DMS 273 (cell line): ENCODE data around the gene TBX20.
"Not testable (repeated sequence)": the region's sequence is repeated elsewhere in the genome, so short reads cannot be mapped to it uniquely, and the experiment has no call there.

Experiments
- DNase-seq: peaks from one replicate; lab custom pipeline; 2025; ENCODE audit not compliant: unreplicated experiment; lab: John Stamatoyannopoulos, UW

TBX20 gene

GRCh38 chr7:35256256-35257175, 2.6 kb upstream of the TBX20 start:
- no peak for DNase-seq

GRCh38 chr7:35255443-35256255, 1.7 kb upstream of the TBX20 start:
- no peak for DNase-seq

GRCh38 chr7:35254496-35255442, 869 bp upstream of the TBX20 start:
- DNase-seq: peak; percentile 31

GRCh38 chr7:35253460-35253709, 515 bp downstream of the TBX20 start:
- DNase-seq: peak; percentile 76

GRCh38 chr7:35252612-35253459, 1.1 kb downstream of the TBX20 start:
- DNase-seq: peak; percentile 54

GRCh38 chr7:35251606-35252310, 2.1 kb downstream of the TBX20 start:
- peak; percentile 34 for DNase-seq

GRCh38 chr7:35250941-35251340, 3.0 kb downstream of the TBX20 start:
- DNase-seq: no peak

- DNase-seq: no peak
Measured at GRCh38 chr7:35250452-35250851, 3.4 kb downstream of the TBX20 start.

GRCh38 chr7:35249537-35249907, 4.4 kb downstream of the TBX20 start:
- DNase-seq: no peak

GRCh38 chr7:35248576-35249536, 5.0 kb downstream of the TBX20 start:
- DNase-seq: no peak

GRCh38 chr7:35246819-35247218, 7.1 kb downstream of the TBX20 start:
- no peak for DNase-seq

GRCh38 chr7:35241884-35242283, 12.0 kb downstream of the TBX20 start:
- DNase-seq: peak; percentile 40

GRCh38 chr7:35241436-35241835, 12.5 kb downstream of the TBX20 start:
- no peak for DNase-seq

- DNase-seq: not testable (repeated sequence)
Measured at GRCh38 chr7:35241008-35241407, 12.9 kb downstream of the TBX20 start.

- DNase-seq: not testable (repeated sequence)
Measured at GRCh38 chr7:35238456-35238855, 15.4 kb downstream of the TBX20 start.

GRCh38 chr7:35232994-35233393, 20.9 kb downstream of the TBX20 start:
- DNase-seq: no peak

- DNase-seq: not testable (repeated sequence)
Measured at GRCh38 chr7:35231221-35231620, 22.7 kb downstream of the TBX20 start.

GRCh38 chr7:35229116-35229780, 24.7 kb downstream of the TBX20 start:
- DNase-seq: not testable (repeated sequence)
